Activated CD8-positive, alpha-beta memory T cell treated with anti-CD3 and anti-CD28 coated beads, Interleukin-2, amount 50 U/mL, for 48 hours (primary cell): ENCODE data around the gene DSCAM.
"Not testable (repeated sequence)": the region's sequence is repeated elsewhere in the genome, so short reads cannot be mapped to it uniquely, and the experiment has no call there.

ENCODE experiments used
- DNase-seq: peaks from one replicate; pipeline ENCODE4 v3.0.0-alpha.2; 2020

Gene DSCAM

DNA sequence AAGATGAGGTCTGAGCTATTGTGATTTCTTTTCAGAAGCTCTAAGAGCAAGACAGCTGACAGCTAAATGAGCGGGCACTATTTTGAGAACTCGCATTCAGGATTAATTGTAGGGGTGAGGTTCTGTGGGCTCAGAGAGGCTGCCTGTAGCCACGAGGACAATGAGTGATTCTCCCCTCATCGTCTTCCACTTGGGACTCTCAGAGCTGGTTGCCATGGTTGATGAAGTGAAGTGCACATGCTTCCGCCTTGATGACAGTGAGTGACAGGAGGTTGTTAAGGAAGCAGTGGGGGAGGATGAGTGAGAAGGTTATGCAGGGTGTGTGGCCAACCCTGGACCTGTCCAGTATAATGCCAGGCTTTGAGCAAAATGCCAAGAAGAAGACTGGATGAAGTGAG lies 638.0 kb downstream of the DSCAM start:
- no peak for DNase-seq

DNA sequence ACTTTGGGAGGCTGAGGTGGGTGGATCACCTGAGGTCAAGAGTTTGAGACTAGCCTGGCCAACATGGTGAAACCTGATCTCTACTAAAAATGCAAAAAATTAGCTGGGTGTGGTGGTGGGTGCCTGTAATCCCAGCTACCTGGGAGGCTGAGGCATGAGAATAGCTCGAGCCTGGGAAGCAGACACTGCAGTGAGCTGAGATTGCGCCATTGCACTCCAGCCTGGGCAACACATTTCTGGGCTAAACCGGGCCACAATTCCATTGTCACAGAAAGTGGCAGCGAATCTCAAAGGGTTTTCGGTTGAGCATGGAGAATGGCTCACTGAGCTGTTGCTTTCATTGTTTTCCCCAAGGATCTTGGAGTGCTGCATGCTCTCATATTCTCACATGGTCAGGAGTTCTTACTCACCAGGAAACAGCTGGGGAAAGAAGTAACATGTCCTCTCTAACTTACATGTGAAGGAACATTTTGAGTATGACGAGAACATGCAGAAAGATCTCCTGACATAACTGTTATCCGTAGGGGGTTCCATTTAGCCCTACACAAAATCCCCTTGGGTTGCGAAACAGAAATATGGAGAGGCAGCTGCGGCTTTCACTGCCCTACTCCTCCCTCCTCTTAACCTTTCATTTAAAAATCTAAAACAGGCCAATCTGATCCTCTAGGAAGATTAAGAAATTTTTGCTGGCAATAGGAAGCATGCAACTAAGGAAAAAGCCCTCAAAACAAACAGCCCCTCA lies 638.6 kb downstream of the DSCAM start:
- no peak for DNase-seq

DNA sequence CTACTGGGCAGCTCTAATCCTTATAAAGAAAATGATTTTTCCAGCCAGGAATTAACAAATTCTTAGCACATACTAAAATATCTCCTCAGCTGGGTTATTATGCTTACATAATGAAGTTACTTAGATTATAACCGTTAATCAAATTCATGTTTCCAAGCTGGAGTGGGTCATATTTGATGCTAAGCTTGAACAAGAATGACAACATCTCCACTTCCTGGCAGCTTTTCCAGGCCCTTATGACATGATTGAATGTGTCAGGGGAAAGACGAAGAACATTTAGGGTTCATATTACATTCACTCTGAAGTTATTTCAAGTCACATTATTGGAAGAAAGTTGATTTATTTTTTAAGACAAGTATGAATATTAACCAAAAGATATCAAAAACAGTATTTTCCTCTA lies 646.0 kb downstream of the DSCAM start:
- no peak for DNase-seq

DNA sequence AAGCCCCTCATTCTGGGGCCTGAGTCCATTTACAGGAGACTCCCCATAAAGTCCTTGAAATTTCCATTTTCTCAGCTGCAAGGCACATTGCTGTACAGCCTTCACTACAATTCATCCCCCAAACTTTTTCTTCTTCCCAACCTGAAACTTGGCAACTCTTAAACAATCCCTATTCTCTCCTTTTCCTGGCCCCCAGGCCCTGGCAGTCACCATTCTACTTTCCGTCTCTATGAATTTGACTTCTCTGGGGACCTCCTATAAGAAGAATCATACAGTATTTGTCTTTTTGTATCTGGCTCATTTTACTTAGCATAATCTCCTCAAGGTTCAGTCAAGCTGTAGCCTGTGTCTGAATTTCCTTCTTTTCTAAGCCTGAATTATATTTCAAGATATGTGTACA lies 646.8 kb downstream of the DSCAM start:
- no peak for DNase-seq

DNA sequence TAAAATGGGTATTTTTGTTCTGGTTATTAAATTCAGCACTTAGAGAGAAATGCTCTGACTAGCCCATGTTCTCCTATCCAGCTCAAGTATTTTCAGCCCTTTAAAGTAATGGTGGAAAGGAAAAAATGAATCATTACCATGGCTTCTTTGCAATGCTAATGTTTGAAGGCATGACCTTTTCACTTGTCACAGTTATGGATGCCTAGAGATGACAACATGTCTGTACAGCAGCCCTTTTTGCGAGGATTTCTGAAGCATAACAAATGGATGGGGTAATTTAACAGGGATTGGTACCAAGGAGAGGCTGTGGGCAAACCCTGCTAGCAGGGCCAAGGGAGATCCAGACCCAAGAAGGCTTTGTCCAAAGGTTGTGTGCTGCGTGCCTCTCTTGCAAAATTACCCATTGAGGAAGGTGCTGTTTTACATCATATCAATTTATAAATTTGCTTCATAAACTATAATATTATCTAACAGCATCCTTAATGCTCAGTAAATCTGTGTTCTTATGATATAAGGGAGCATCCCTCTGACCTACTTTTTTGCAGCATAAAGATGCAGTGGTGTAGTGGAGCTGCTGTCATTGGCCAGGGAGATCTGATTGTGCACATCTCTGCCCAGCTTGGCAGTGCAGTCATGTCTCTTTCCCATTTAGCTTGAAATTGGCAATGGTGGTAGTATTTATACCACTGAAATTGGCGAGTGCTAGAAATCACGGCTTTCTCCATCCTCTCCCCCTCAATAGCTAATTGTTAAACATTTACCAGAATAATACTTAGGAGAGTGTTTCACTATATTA lies 652.6 kb downstream of the DSCAM start:
- DNase-seq: no peak

DNA sequence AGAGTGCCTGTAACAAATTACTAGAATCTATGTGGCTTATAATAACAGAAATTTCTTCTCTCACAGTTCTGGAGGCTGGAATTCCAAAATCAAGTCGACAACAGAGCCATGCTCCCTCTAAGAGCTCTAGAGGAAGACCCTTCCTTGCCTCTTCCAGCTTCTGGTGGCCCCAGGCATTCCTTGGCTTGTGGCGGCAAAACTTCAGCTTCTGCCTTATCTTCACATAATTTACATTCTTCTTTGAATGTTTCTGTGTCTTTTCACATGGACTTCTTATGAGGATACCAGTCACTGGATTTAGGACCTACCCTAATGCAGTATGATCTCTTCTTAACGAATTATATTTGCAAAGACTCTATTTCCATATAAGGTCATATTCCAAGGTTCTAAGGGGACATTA lies 655.3 kb downstream of the DSCAM start:
- no peak for DNase-seq

DNA sequence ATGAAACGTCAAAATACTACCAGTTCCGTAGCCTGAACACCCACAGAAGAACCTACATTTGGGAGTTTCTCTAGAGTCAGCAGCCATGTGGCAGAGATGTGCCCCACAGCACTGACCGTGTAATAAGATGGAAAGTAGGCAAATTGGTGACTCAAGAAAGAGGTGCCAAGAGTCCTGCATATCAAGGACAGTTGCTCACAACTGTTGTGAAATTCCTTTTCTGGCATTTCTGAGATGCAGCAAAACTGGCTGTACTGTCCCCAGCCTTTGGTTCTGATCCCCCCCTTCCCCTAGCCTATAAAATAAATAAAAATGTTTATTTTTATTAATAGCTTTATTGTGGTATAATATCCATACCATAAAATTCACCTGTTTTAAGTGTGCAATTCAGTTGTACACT lies 655.8 kb downstream of the DSCAM start:
- no peak for DNase-seq

DNA sequence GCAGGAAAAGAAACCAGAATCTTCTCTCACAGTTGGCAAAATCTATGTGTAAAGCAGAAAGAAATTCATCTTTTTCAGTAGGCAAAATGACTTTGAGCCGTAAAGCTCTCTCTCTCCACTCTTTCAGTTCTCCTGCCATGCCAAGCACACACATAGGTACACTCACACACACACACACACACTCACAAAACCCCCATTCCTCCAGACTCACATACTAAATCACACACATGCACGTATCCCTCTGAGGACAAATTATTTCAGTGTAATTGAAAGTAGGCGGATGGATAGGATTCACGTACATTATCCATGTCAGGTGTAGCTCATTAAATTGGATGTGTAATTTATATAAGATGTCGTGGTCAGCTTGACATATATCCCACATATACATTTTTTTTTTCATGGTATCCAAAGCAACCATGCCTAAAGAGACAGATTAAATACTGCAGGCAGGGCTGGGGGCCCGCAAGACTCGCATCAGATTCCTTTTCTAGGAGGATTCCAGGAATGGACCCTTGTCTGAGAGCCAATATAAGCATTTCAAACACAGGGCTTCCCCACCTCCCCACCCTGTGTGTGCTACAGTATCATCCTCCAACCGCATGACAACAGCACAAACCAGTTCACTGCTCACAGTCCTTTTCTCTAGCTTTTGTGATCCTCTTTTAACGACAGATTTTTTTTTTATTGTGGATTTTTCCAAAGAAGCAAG lies 658.9 kb downstream of the DSCAM start:
- no peak for DNase-seq

DNA sequence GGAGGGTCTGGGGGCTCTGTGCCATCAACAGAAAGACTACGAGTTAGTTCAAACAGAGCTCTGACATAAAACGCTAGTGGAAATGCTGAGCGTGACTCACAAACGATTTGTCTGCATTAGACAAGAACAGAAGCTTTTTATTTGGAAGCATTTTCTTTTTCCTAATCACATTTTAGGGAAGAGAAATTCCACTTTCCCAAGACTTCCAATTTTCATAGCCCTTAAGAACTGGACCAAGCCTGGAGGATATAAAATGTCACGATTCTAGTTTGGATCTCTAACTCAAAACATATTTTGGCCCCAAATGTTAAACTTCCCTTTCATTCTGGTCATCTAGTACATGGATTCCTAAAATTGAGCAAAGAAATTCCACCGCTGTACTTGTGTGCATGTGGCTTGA lies 659.7 kb downstream of the DSCAM start:
- no peak for DNase-seq

DNA sequence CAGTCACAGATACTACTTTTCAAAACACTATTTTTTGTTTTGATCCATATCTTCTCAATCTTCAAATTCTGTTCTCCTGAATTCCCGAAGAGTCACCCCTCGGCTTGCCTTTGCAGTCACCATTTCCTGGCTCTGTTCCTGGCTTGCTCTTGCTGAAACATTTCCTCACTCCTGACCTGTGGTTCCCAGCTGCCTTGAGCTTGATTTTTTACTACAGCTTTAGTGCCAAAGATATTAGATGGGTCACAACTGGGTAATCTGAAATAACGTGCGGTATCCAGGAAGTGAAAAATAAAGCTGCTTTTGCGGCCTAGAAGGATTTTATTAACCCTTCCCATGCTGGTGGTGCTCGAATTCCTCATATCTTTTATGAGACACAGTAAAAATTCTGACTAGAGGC lies 660.9 kb downstream of the DSCAM start:
- no peak for DNase-seq

DNA sequence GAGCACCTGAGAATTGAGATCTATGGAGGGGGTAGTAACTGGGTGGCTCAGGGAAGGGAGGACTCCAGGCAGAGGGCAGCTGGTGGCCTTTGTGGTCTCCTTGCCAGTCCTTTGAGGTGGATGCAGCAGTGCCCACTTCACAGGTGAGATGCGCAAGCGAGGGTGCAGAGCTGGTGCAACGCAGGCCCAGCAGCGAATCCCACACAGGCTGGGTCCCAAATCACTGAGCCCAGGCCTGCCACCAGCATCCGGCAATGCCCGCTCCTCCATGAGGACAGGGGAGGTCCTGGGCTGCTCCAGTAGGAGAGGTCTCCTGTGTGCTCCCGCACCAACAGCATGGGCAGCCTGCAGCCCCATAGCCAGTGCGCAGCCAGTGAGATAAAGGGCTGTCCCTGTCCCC lies 661.8 kb downstream of the DSCAM start:
- no peak for DNase-seq

DNA sequence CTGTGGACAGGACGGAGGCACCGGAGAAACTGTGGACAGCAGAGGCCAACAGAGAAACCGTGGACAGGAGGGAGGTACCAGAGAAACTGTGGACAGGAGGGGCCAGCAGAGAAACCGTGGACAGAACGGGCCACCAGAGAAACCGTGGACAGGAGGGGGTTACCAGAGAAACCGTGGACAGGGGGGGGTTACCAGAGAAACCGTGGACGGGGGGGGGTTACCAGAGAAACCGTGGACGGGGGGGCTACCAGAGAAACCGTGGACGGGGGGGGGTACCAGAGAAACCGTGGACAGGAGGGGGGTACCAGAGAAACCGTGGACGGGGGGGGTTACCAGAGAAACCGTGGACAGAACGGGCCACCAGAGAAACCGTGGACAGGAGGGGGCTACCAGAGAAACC lies 664.5 kb downstream of the DSCAM start:
- not testable (repeated sequence) for DNase-seq

DNA sequence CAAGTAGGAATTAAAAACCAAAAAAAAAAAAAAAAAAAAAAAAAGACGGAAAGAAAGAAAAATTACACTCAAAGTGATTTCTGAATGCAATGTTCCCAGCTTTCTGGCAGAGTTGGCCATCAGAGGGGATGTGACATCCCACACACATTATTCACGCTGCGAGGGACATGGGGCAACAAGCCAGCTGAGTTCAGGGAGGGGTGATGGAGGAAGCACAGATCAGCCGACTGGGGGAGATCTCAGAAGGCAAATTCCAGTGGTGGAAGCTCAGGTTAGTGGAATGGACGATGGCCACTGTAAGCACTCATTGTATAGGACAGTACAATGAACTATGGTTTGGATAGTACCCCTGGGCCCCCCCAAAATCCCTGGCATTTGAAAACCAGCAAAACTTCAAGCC lies 667.8 kb downstream of the DSCAM start:
- DNase-seq: no peak

DNA sequence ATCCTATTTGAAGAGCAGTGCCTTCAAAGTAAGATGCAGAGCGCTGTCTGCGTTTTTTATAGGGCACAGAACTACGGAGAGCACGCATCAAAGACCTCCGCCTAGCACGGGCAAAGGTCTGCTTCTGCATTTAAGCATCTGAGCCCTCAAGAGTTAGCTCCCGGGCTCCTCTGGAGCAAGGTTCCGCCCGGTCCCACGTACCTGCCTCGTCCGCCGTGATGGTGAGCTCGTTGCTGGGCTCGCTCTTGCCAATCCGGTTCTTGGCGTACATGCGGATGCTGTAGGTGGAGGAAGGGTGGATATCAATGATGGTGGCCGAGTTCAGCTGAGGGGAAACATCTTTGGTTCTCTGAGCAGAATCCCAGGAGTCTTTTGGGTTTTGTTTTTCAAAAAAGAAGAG lies 668.2 kb downstream of the DSCAM start:
- DNase-seq: no peak

DNA sequence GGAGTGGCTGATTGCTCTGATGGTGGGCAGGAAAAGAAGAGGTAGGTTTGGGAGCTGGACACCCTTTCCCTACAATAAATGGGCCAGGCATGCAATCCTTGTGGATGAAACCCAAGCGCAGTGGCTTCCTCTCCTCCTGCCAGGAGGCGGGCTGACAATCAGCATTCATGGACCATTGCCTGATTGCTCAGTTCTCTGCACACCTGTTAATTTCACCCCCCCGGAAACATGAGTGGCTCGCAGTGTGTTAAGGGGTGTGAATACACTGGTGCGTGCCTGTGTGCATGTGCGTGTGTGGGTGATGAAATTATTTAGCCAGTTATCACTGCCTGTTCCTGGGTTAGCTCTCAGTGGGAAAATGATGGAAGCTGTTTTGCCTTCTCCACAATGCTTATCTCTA lies 669.0 kb downstream of the DSCAM start:
- no peak for DNase-seq

DNA sequence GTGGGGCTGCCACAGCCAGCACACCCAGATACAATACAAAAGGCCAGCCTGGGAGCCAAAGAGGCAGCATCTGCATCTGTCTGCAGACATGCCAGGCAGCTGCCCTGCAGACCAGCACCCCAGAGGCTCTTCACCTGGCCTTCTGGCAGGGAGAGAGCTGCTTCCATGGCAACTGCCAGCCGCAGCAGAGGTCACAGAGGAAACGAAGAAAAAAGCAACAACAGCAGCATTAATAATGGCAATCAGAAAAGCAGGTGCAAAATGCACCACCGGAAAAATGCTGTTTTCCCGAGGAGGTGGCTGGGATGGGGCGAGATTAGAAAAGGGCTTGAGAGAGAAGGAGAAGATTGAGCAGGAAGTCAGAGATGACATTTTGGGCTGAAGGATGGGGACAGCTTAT lies 670.2 kb downstream of the DSCAM start:
- no peak for DNase-seq

DNA sequence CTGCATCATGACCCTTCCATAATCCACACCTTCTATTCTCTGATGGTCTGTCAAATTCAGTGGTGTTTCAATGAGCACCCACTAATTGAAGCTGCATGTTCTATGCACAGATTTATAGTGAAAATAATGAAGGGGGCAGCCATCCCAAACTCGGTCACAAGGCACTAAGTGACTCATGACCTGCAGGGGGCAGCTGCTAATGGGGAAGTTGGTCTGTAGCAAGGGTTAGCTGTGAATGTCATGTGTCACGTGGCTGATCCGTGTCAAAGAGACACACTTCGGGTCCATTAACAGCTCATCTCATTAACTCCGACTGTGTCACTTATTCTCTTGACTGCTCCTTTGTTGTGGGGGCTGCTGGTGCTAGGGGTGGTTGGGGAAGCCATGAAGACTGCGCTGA lies 673.1 kb downstream of the DSCAM start:
- DNase-seq: no peak

DNA sequence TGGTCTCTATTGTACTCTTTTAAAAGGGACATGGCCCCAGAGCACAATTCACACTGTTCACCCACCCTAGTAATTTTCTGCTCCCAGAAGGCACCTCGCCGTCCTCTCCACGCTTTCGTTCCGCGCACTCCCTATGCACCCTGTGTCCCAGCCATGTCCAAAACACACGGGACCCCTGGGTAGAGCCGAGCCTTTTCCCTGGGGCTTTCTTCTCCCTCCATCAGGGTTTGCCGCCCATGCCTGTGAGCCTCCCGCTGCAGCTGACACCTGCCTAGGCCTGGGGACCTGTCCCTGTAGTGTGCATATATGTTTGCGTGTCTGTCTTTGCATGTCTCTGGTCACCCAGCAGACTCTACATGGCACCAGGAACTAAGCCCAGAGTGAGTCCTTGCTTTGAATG lies 677.0 kb downstream of the DSCAM start:
- DNase-seq: no peak

DNA sequence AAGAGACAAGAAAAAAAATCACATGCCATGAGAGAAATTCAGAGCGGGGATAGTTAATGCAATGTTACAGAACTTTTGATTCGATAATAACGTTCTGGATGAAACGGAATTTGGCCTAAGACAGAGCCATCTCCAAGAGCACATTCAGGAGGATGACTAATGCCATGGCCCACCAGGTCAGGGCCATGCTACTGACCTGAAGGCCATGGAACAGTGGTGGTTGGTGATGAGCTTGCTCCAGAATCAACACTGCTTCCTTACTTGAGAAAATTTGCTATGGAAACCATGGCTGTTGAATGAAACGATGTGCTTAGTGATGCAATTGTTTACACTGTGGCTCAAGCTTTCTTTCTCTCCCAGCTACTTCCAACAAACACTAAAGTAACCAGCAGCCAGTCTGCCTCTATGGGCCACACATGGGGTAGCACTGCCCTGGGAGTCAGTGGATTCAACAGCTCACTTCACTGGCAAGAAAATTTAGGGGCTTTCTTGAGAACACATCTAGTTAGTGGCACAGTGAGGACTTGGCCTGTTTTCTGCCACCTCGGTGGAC lies 680.6 kb downstream of the DSCAM start:
- DNase-seq: no peak

DNA sequence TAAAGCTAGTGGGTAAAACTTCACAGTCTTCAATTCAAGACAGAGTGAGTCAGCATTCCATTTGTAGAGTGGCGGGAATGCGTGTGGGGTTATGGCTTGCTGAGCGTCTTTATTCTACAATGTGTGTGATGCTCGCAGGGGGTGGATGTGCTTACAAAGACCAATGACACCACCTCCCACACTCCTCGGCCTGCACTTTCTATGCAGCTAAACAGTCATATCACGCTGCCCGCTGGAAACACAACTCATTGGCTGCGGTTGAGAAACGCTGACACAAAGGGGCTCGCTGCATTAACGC lies 681.2 kb downstream of the DSCAM start:
- DNase-seq: no peak

DNA sequence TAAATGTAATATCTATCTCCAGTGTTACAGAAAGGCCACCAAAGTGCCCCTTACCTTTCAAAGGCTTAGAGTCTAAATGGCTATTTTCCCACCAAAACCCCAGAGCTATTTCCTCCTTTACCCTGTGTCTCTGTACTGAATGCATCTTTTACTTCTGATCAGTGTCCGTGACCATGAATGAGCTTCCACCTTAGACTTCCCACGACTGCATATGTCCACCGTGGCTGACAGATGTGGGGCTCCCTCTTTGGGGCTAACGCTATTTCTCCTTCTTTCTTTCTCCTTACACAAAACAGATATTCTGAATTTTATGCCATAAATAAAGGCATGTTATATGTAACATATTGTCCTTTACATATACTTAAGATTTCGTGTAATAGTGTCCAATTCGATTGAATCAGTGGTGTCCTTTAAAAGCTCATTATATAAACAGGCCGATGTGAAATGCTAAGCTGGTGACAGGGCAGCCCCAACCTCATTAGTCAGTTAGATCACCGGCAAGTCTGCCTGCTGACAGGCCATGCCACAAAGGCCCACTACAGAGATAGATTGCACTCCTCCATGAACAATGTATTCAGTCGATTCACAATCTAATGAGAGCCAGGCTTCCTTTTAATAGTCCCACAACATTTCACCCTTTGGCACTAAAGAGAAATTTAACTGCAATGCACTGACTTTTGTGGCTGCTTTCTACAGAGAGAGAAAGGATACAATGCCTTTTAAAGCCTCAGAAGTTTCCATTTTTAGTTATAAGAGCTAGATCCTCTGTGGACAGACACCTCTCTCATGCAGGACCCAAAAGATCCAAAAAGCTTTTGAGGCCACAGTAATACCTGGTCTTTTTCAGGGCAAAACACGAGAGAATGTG lies 681.8 kb downstream of the DSCAM start:
- DNase-seq: no peak

DNA sequence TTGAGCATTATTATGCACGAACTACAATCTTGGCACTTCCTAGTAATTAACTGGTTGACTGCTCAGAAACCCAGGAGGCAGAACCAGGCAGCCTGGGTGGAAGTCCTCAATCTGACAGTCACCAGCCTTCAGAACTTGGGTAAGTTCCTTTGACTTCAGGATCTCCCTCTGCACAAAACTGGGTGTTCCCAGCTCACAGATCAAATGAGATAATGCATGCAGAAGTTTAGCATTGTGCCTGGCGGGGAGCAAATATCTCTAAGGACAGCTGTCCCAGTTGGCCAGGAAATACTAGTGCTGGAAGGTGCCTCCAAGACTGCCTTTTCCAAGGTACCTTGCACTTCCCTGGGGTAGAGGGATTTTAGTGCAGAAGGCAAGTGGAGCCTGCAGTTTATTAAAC lies 684.9 kb downstream of the DSCAM start:
- no peak for DNase-seq

DNA sequence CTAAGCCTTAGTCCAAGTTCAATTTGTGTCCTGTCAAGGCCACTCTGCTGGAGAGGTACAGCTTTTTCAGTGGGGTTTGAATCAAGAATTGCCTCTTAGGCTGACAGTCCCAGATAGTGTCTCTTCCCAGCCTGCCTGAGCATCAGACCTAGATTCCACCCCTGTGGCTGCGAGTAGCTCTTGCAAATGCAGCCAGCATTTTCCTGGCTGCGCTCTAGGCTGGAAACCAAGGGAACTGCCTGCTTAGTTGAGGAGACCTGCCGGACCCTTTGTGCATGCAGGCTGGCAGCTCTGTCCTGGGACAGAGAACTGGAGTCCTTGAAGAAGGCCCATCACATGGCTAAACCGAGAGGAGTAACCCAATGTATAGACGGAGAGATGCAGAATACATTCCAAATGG lies 686.0 kb downstream of the DSCAM start:
- no peak for DNase-seq
